RWPE1 (cell line): ENCODE results near the gene ARHGEF28.

Experiments
- CTCF ChIA-PET: fragments of 350-600 bp; sonication (Branson Sonifier 250); formaldehyde crosslinking; extraction: SDS; loops from one replicate; lab custom pipeline; 2021; lab: Yijun Ruan, JAX
- POLR2A ChIA-PET: fragments of 400-600 bp; formaldehyde crosslinking; extraction: SDS; loops from one replicate; lab custom pipeline; 2020; ENCODE audit warnings: antibody characterized with exemption; ENCODE audit not compliant: low non-redundant PET; lab: Yijun Ruan, JAX
- DNase-seq: peaks from one replicate; pipeline ENCODE4 v3.0.0; 2012; ENCODE audit warnings: low spot score
- H3K27ac ChIP-seq: fragments of 450-650 bp; 2 replicates; pipeline ENCODE4 v1.5.1; 2017
- CTCF ChIP-seq: fragments of 450-650 bp; conservative IDR thresholded peaks from 2 replicates; pipeline ENCODE4 v1.5.1; 2017; ENCODE audit warnings: low read depth, mild to moderate bottlenecking

The ARHGEF28 gene

GRCh38 chr5:73644385-73644963 is 18.5 kb downstream of the ARHGEF28 start:
- DNase-seq = no peak
- CTCF ChIA-PET = interaction anchor here (0.6 kb wide), 1 partner anchor 69 kb away, joined by 4 read pairs; no protein-coding TSS in a partner anchor
- TF ChIP-seq CTCF = no peak
- POLR2A ChIA-PET = no interaction called here
- H3K27ac ChIP-seq = no peak overlapping the region

- no peak for DNase-seq
- CTCF ChIA-PET = no interaction called here
- POLR2A ChIA-PET = no interaction called here
- no peak overlapping the region for H3K27ac ChIP-seq
- no peak for TF ChIP-seq CTCF
These were observed 21.7 kb downstream of the ARHGEF28 start for GRCh38 chr5:73647721-73648120.

GRCh38 chr5:73648515-73648914 is 22.5 kb downstream of the ARHGEF28 start:
- no peak for DNase-seq
- CTCF ChIA-PET = interaction anchor here (0.8 kb wide), 1 partner anchor 8 kb away, joined by 3 read pairs; no protein-coding TSS in a partner anchor
- POLR2A ChIA-PET = no interaction called here
- no peak for TF ChIP-seq CTCF
- no peak overlapping the region for H3K27ac ChIP-seq

- ChIA-PET POLR2A (no interaction called here), CTCF (no interaction called here)
- DNase-seq = no peak
- H3K27ac ChIP-seq = peak overlapping the region; percentile 33; the same call in 1 of the 2 replicates
- TF ChIP-seq CTCF = no peak
These were observed 23.9 kb downstream of the ARHGEF28 start for GRCh38 chr5:73649926-73650325.

GRCh38 chr5:73652391-73652790 is 26.4 kb downstream of the ARHGEF28 start:
- no peak for TF ChIP-seq CTCF
- POLR2A ChIA-PET = no interaction called here
- peak overlapping the region; percentile 57 for H3K27ac ChIP-seq
- CTCF ChIA-PET = interaction anchor here (0.5 kb wide), 1 partner anchor 445 kb away, joined by 5 read pairs; no protein-coding TSS in a partner anchor
- no peak for DNase-seq

- CTCF ChIA-PET = no interaction called here
- POLR2A ChIA-PET = interaction anchor here (0.5 kb wide), 1 partner anchor 20 kb away, joined by 3 read pairs; no protein-coding TSS in a partner anchor
- no peak for TF ChIP-seq CTCF
- DNase-seq = peak; percentile 94
- peak overlapping the region; percentile 98 for H3K27ac ChIP-seq
These were observed 28.3 kb downstream of the ARHGEF28 start for GRCh38 chr5:73654171-73654811.
